ENCODE data around the gene SYNM. TPM values are rescaled to one million over a fixed set of nuclear protein-coding genes. Genes with fewer than 3 reads are reported as not detected.

The SYNM gene
- total RNA-seq, 1 experiment from 2014 or later: 3.3 TPM

DNA sequence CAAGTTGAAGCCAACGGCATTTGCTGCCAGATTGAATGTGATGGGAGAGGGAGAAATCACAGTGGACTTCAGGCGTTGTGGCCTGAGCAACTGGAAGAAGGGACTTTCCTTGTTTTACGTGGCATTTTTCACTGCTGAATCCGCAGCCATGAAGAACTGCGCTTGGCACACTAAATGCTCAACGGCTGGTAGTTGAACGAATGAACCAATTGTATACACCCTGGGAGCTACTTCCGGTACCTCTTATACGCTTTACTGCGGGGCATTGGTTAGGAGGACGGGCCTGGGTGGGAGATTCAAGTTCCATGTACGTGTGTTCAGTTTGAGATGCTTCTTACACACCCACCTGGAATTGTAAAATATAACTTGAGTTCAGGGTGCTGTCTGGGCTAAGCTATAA, 5.2 kb downstream of the SYNM start:
- POLR2A ChIA-PET: no interaction called here

DNA sequence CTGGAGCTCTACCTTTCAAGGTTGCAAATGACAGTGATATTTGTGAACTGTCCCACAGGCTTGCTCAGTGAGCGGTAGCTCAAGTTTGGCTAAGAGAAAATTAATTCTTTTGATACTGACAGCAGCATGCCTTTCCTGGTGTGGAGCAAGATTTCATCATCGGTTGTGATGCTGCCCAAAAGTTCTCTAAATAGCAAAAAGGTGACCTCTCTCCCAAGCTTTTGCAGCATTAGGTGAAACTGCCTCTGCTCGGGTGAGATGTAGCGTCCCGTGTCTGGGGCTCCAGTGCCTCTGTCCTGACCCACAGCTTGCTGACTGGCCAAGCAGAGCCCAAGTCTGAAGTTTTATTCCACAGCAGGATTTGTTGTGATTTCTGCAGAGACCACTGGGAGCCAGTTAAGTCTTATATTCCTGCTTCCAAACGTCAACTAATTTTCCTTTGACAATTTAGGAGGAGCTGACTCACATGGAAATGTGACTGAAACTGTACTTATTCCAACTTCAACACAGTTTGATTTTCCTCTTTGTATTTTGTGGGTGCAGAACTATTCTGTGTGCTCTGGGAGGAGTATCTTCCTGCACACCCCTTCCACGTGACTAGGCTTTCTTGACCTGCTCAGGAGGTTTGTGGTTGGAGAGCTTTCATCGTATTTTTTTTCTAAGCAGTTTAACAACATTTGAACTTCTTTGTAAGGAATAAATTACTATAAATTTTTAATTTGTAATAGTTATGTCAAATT, 5.9 kb downstream of the SYNM start:
- no peaks in the 10 kb centered on the region for H3K4me1 ChIP-seq (ENCODE audit: control insufficient read depth in 1 of 2, insufficient read depth in 2 of 2, low read length in 2 of 2)
- H2AFZ ChIP-seq (ENCODE audit: low read depth, low read length, poor library complexity, severe bottlenecking): no peak overlapping the region
- H3K79me2 ChIP-seq (ENCODE audit: insufficient read depth, low read length): no peaks in the 10 kb centered on the region
- ChIA-PET RAD21 (ENCODE audit: low non-redundant PET in 1 of 2, low total read pairs in 2 of 2, uncharacterized antibody in 2 of 2, unreplicated experiment in 2 of 2) (no interaction called here), POLR2A (no interaction called here), CTCF (interaction anchor here (1.4 kb wide), 1 partner anchor 10 kb away, joined by 5 read pairs; no protein-coding TSS in a partner anchor)
- H4K20me1 ChIP-seq (ENCODE audit: insufficient read depth): no peaks in the 10 kb centered on the region
- DNase-seq (ENCODE audit: low read depth, low spot score) (no peak), ATAC-seq (no peak)
- BruUV-seq (replicated peaks): no TSS peak
- H3K9ac ChIP-seq (ENCODE audit: low read length): no peak overlapping the region
- H3K27me3 ChIP-seq (ENCODE audit: insufficient read depth, low read length): no peaks in the 10 kb centered on the region
- H3K27ac ChIP-seq (ENCODE audit: low read depth, low read length): no peak overlapping the region
- no peak overlapping the region for H3K4me2 ChIP-seq (ENCODE audit: low read length)
- H3K36me3 ChIP-seq (ENCODE audit: control insufficient read depth in 1 of 2, insufficient read depth in 2 of 2, low read length in 2 of 2): no peaks in the 10 kb centered on the region
- H3K9me2 ChIP-seq (ENCODE audit: insufficient read depth): no peaks in the 10 kb centered on the region
- no peak overlapping the region for H3K4me3 ChIP-seq (replicated peaks in 1 of 2; ENCODE audit: low read depth in 1 of 2, low read length in 2 of 2)
- intact Hi-C loops (cut with micrococcal nuclease): no loop called here
- no peaks in the 10 kb centered on the region for H3K9me3 ChIP-seq (ENCODE audit: control insufficient read depth in 1 of 2, insufficient read depth in 1 of 2, low read depth in 1 of 2, low read length in 2 of 2)
- TF ChIP-seq CEBPB (IDR thresholded peaks at IDR 0.05; ENCODE audit: low read depth) (no peak), POLR2A (IDR thresholded peaks at IDR 0.05; ENCODE audit: borderline replicate concordance, extremely low read depth, insufficient read depth, insufficient read length) (no peak), SP1 (IDR thresholded peaks at IDR 0.05; ENCODE audit: low read depth) (no peak), JUND (IDR thresholded peaks at IDR 0.05) (no peak), SIN3A (IDR thresholded peaks at IDR 0.05; ENCODE audit: low read depth) (no peak), POLR2AphosphoS5 (IDR thresholded peaks at IDR 0.05; ENCODE audit: low read depth, low read length) (no peak), EZH2 (IDR thresholded peaks at IDR 0.05) (no peak), FOSL1 (IDR thresholded peaks at IDR 0.05; ENCODE audit: low read depth) (no peak), CBX3 (IDR thresholded peaks at IDR 0.05; ENCODE audit: low read depth) (no peak)
- TF ChIP-seq, protein P1, sequence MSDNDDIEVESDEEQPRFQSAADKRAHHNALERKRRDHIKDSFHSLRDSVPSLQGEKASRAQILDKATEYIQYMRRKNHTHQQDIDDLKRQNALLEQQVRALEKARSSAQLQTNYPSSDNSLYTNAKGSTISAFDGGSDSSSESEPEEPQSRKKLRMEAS (IDR thresholded peaks at IDR 0.05): no peak
- TF ChIP-seq, protein P2, sequence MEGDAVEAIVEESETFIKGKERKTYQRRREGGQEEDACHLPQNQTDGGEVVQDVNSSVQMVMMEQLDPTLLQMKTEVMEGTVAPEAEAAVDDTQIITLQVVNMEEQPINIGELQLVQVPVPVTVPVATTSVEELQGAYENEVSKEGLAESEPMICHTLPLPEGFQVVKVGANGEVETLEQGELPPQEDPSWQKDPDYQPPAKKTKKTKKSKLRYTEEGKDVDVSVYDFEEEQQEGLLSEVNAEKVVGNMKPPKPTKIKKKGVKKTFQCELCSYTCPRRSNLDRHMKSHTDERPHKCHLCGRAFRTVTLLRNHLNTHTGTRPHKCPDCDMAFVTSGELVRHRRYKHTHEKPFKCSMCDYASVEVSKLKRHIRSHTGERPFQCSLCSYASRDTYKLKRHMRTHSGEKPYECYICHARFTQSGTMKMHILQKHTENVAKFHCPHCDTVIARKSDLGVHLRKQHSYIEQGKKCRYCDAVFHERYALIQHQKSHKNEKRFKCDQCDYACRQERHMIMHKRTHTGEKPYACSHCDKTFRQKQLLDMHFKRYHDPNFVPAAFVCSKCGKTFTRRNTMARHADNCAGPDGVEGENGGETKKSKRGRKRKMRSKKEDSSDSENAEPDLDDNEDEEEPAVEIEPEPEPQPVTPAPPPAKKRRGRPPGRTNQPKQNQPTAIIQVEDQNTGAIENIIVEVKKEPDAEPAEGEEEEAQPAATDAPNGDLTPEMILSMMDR (IDR thresholded peaks at IDR 0.05 in 2 of 3, conservative IDR thresholded peaks at IDR 0.05 in 1 of 3; ENCODE audit: borderline replicate concordance in 1 of 3, insufficient read depth in 1 of 3, low read depth in 2 of 3, low read length in 2 of 3): no peak
- TF ChIP-seq, protein P3, sequence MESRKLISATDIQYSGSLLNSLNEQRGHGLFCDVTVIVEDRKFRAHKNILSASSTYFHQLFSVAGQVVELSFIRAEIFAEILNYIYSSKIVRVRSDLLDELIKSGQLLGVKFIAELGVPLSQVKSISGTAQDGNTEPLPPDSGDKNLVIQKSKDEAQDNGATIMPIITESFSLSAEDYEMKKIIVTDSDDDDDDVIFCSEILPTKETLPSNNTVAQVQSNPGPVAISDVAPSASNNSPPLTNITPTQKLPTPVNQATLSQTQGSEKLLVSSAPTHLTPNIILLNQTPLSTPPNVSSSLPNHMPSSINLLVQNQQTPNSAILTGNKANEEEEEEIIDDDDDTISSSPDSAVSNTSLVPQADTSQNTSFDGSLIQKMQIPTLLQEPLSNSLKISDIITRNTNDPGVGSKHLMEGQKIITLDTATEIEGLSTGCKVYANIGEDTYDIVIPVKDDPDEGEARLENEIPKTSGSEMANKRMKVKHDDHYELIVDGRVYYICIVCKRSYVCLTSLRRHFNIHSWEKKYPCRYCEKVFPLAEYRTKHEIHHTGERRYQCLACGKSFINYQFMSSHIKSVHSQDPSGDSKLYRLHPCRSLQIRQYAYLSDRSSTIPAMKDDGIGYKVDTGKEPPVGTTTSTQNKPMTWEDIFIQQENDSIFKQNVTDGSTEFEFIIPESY (IDR thresholded peaks at IDR 0.05; ENCODE audit: extremely low read depth, insufficient replicate concordance, low read length): no peak
- TF ChIP-seq, protein P4, sequence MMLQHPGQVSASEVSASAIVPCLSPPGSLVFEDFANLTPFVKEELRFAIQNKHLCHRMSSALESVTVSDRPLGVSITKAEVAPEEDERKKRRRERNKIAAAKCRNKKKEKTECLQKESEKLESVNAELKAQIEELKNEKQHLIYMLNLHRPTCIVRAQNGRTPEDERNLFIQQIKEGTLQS (IDR thresholded peaks at IDR 0.05): no peak

More for the DNA sequence above, 5.2 kb downstream of the SYNM start:
- Histone ChIP-seq H3K9me3 (ENCODE audit: control insufficient read depth in 1 of 2, insufficient read depth in 1 of 2, low read depth in 1 of 2, low read length in 2 of 2) (no peaks in the 10 kb centered on the region), H4K20me1 (ENCODE audit: insufficient read depth) (no peaks in the 10 kb centered on the region), H3K9me2 (ENCODE audit: insufficient read depth) (no peaks in the 10 kb centered on the region), H3K79me2 (ENCODE audit: insufficient read depth, low read length) (no peaks in the 10 kb centered on the region), H3K4me3 (replicated peaks in 1 of 2; ENCODE audit: low read depth in 1 of 2, low read length in 2 of 2) (no peak overlapping the region), H3K4me1 (ENCODE audit: control insufficient read depth in 1 of 2, insufficient read depth in 2 of 2, low read length in 2 of 2) (peaks cover 0 to 1% of the 10 kb centered on the region in 2 experiments; a peak in 1 of 4 replicates), H3K9ac (ENCODE audit: low read length) (no peak overlapping the region), H3K4me2 (ENCODE audit: low read length) (no peak overlapping the region), H3K36me3 (ENCODE audit: control insufficient read depth in 1 of 2, insufficient read depth in 2 of 2, low read length in 2 of 2) (no peaks in the 10 kb centered on the region), H2AFZ (ENCODE audit: low read depth, low read length, poor library complexity, severe bottlenecking) (no peak overlapping the region), H3K27ac (ENCODE audit: low read depth, low read length) (no peak overlapping the region), H3K27me3 (ENCODE audit: insufficient read depth, low read length) (no peaks in the 10 kb centered on the region)
- ATAC-seq: no peak
- DNase-seq (ENCODE audit: low read depth, low spot score): no peak
- CTCF ChIA-PET: interaction anchor here (1.4 kb wide), 1 partner anchor 9 kb away, joined by 5 read pairs; no protein-coding TSS in a partner anchor
- TF ChIP-seq SRF (IDR thresholded peaks at IDR 0.05; ENCODE audit: low read depth) (no peak), CBX3 (IDR thresholded peaks at IDR 0.05; ENCODE audit: low read depth) (no peak)
- RAD21 ChIA-PET (ENCODE audit: low non-redundant PET in 1 of 2, low total read pairs in 2 of 2, uncharacterized antibody in 2 of 2, unreplicated experiment in 2 of 2): no interaction called here
- no TSS peak for BruUV-seq (replicated peaks)
- intact Hi-C loops (cut with micrococcal nuclease): no loop called here

All from HCT116 (cell line).